B cell (primary cell): ENCODE results near the gene EXOC6B. TPM values are rescaled to one million over a fixed set of nuclear protein-coding genes. Genes with fewer than 3 reads are reported as not detected.
A peak's percentile ranks its signal among the peaks of the same experiment; 100 is the strongest.

Source experiments
- ATAC-seq: fragments of 200-7000 bp; cut with Tn5 transposase; one replicate; pipeline ENCODE4 v1.10.0; 2021; ENCODE audit warnings: low read depth, mild to moderate bottlenecking, moderate number of reproducible peaks, moderate library complexity
- CTCF ChIA-PET: fragments of 350-600 bp; sonication (Branson Sonifier 250); formaldehyde crosslinking; loops from one replicate; lab custom pipeline; 2021; ENCODE audit warnings: antibody characterized with exemption, inconsistent platforms; lab: Charles Lee
- POLR2A ChIA-PET: fragments of 350-600 bp; sonication (Branson Sonifier 250); formaldehyde crosslinking; loops from one replicate; lab custom pipeline; 2021; ENCODE audit warnings: antibody characterized with exemption; lab: Charles Lee
- DNase-seq: peaks from one replicate; pipeline ENCODE4 v3.0.0; 2013
- H2AFZ ChIP-seq: 2 replicates; pipeline ENCODE4 v1.6.1; 2012; ENCODE audit warnings: mild to moderate bottlenecking, low read depth, low read length; ENCODE audit not compliant: insufficient read depth, poor library complexity, severe bottlenecking
- H3K27ac ChIP-seq, 2 donors: 1 replicate in 1 of 2; 2 replicates in 1 of 2; pipeline ENCODE4 v1.5.1; 2012 to 2013; ENCODE audit warnings: low read length in 2 of 2, mild to moderate bottlenecking in 2 of 2, moderate library complexity in 1 of 2
- H3K27me3 ChIP-seq, 4 experiments: fragments of 200-600 bp in 1 of 4; sonication (generic) in 1 of 4; replicated peaks in 1 of 4; 1 replicate in 2 of 4; 2 replicates in 2 of 4; pipeline versions ENCODE4 v1.6.1 to v1.7.0; 2013 to 2016; ENCODE audit warnings: low read length in 3 of 4, mild to moderate bottlenecking in 2 of 4, mixed read lengths in 1 of 4, moderate library complexity in 1 of 4; ENCODE audit not compliant: insufficient read depth in 4 of 4, control insufficient read depth in 3 of 4; ENCODE audit errors: control extremely low read depth in 1 of 4
- H3K36me3 ChIP-seq, 2 experiments: replicated peaks in 1 of 2; 1 replicate in 1 of 2; 2 replicates in 1 of 2; pipeline versions ENCODE4 v1.6.1 to v1.7.1; 2013; ENCODE audit warnings: low read length in 1 of 2; ENCODE audit not compliant: insufficient read depth in 2 of 2, control insufficient read depth in 1 of 2; ENCODE audit errors: control extremely low read depth in 1 of 2, extremely low read depth in 1 of 2
- H3K4me1 ChIP-seq, 2 donors: fragments of 200-600 bp in 1 of 2; sonication (generic) in 1 of 2; 1 replicate in 1 of 2; 2 replicates in 1 of 2; pipeline versions ENCODE4 v1.5.1 to v1.6.1; 2013 to 2017; ENCODE audit warnings: low read length in 2 of 2; ENCODE audit not compliant: control insufficient read depth in 2 of 2, insufficient read depth in 2 of 2
- H3K4me2 ChIP-seq: replicated peaks from 2 replicates; pipeline ENCODE3; 2012; ENCODE audit warnings: mild to moderate bottlenecking, low read depth, low read length; ENCODE audit not compliant: poor library complexity, severe bottlenecking
- H3K4me3 ChIP-seq, 5 experiments: fragments of 200-600 bp in 1 of 5; sonication (generic) in 1 of 5; 1 replicate in 3 of 5; 2 replicates in 2 of 5; pipeline versions ENCODE4 v1.5.1 to v1.7.0; 2011 to 2016; ENCODE audit warnings: low read length in 4 of 5, mild to moderate bottlenecking in 4 of 5, low read depth in 2 of 5, control low read depth in 1 of 5, moderate library complexity in 1 of 5; ENCODE audit not compliant: insufficient read depth in 1 of 5; ENCODE audit errors: control extremely low read depth in 1 of 5, extremely low read depth in 1 of 5
- H3K79me2 ChIP-seq: fragments of 200-600 bp; sonication (generic); one replicate; pipeline ENCODE4 v1.6.0; 2016; ENCODE audit warnings: low read length; ENCODE audit not compliant: control insufficient read depth, insufficient read depth
- H3K9ac ChIP-seq: fragments of 200-600 bp; sonication (generic); 2 replicates; pipeline ENCODE4 v1.6.1; 2017; ENCODE audit warnings: mild to moderate bottlenecking, low read length, moderate library complexity
- H3K9me3 ChIP-seq, 3 donors: one replicate each; pipeline versions ENCODE4 v1.6.1 to v1.7.1; 2013; ENCODE audit warnings: low read length in 2 of 3; ENCODE audit not compliant: control insufficient read depth in 2 of 3, insufficient read depth in 1 of 3; ENCODE audit errors: control extremely low read depth in 1 of 3
- H4K20me1 ChIP-seq: 2 replicates; pipeline ENCODE4 v1.6.0; 2012; ENCODE audit warnings: mild to moderate bottlenecking, low read length; ENCODE audit not compliant: insufficient read depth, control insufficient read depth, poor library complexity, severe bottlenecking
- H3K27ac Mint-ChIP-seq: one replicate; pipeline ENCODE4 v1.8.0; 2021; ENCODE audit warnings: mixed read lengths
- H3K27me3 Mint-ChIP-seq: one replicate; pipeline ENCODE4 v1.8.0; 2021; ENCODE audit warnings: mixed read lengths
- H3K4me1 Mint-ChIP-seq: one replicate; pipeline ENCODE4 v1.8.0; 2021; ENCODE audit warnings: mixed read lengths
- H3K4me3 Mint-ChIP-seq: one replicate; pipeline ENCODE4 v1.8.0; 2021; ENCODE audit warnings: mixed read lengths
- H3K9me3 Mint-ChIP-seq: one replicate; pipeline ENCODE4 v1.8.0; 2022; ENCODE audit warnings: mixed read lengths; ENCODE audit not compliant: insufficient read depth
- EZH2 ChIP-seq: IDR thresholded peaks from 2 replicates; pipeline ENCODE4 v1.6.1; 2012; ENCODE audit warnings: borderline replicate concordance, low read depth, mild to moderate bottlenecking, moderate library complexity, low read length; ENCODE audit not compliant: insufficient read depth, poor library complexity, severe bottlenecking
- WGBS: methylation state at CpG from one replicate; pipeline ENCODE4 v1.1.5; 2013; ENCODE audit warnings: missing lambda C conversion rate; ENCODE audit not compliant: insufficient coverage; 5-methylcytosine and 5-hydroxymethylcytosine counted together
- intact Hi-C: fragments of 100-400 bp; cut with micrococcal nuclease; formaldehyde crosslinking; loops from one replicate; pipeline ENCODE4 v1.10.0; 2022
- polyA plus RNA-seq: library from polyadenylated mRNA; depleted of rRNA; stranded (reverse); fragments of >200 nt; gene quantifications from 2 replicates; pipeline ENCODE4 v1.2.3, GENCODE V29; 2012
- total RNA-seq, 2 donors: library from RNA; stranded (reverse); fragments of 120-200 nt in 1 of 2; gene quantifications; 1 replicate in 1 of 2; 2 replicates in 1 of 2; pipeline versions ENCODE4 v1.2.3 to v1.2.4, GENCODE V29; 2013 to 2022
- TF ChIP-seq, protein P1 (sequence below): fragments of 200-600 bp; IDR thresholded peaks from one replicate; pipeline ENCODE4 v1.8.0; 2022; ENCODE audit warnings: antibody characterized with exemption, mild to moderate bottlenecking

The EXOC6B gene
- total and polyA plus RNA-seq, 2 donors (not counting 1 experiment from before 2014, with no cell fraction given), result 4.8 to 22.6 TPM

- Histone ChIP-seq H3K27ac (no peak overlapping the region), H3K79me2 (no peaks in the 10 kb centered on the region), H3K9ac (peak overlapping the region; percentile 49), H3K4me1 (peaks cover 42 to 49% of the 10 kb centered on the region in 2 donors), H3K36me3 (no peaks in the 10 kb centered on the region), H4K20me1 (no peaks in the 10 kb centered on the region), H3K27me3 (peaks cover 0 to 71% (median 37%) of the 10 kb centered on the region in 4 experiments), H3K9me3 (peaks cover 0 to 26% (median 6%) of the 10 kb centered on the region in 3 donors), H2AFZ (peak overlapping the region; percentile 73), H3K4me3 (peak overlapping the region in 3 of 5 experiments; percentile 38 to 50 (median 40)), H3K4me2 (peak overlapping the region; percentile 72)
- ChIA-PET CTCF (interaction anchor here (0.6 to 1.9 kb wide), 12 partner anchors 9 to 850 kb away, joined by 3 to 15 read pairs (median 4); no protein-coding TSS in a partner anchor), POLR2A (no interaction called here)
- Mint-ChIP-seq H3K27ac (no peak overlapping the region), H3K27me3 (peaks cover 56% of the 10 kb centered on the region), H3K4me1 (peaks cover 41% of the 10 kb centered on the region), H3K9me3 (no peaks in the 10 kb centered on the region), H3K4me3 (peak overlapping the region; percentile 91)
- DNase-seq (peak; percentile 50), ATAC-seq (no peak)
- intact Hi-C loops, result loop anchor here (5.0 kb wide), 1 partner anchor 768 kb away; the partner anchor contains the start of gene EMX1
- TF ChIP-seq, protein P1, sequence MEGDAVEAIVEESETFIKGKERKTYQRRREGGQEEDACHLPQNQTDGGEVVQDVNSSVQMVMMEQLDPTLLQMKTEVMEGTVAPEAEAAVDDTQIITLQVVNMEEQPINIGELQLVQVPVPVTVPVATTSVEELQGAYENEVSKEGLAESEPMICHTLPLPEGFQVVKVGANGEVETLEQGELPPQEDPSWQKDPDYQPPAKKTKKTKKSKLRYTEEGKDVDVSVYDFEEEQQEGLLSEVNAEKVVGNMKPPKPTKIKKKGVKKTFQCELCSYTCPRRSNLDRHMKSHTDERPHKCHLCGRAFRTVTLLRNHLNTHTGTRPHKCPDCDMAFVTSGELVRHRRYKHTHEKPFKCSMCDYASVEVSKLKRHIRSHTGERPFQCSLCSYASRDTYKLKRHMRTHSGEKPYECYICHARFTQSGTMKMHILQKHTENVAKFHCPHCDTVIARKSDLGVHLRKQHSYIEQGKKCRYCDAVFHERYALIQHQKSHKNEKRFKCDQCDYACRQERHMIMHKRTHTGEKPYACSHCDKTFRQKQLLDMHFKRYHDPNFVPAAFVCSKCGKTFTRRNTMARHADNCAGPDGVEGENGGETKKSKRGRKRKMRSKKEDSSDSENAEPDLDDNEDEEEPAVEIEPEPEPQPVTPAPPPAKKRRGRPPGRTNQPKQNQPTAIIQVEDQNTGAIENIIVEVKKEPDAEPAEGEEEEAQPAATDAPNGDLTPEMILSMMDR, result no peak
- no peak for TF ChIP-seq EZH2
- 3% methylated on average over 45 of the region's 45 CpGs for WGBS
Measured at GRCh38 chr2:72149556-72150156, 676.2 kb downstream of the EXOC6B start.
